CD4-positive, alpha-beta T cell (primary cell): ENCODE data around the gene TBP. TPM values are rescaled to one million over a fixed set of nuclear protein-coding genes. Genes with fewer than 3 reads are reported as not detected.

Experiments used
- ATAC-seq: fragments of 200-7000 bp; cut with Tn5 transposase; one replicate; pipeline ENCODE4 v1.10.0; 2022; ENCODE audit warnings: mild to moderate bottlenecking; ENCODE audit not compliant: poor library complexity
- CTCF ChIA-PET: fragments of 350-600 bp; sonication (Branson Sonifier 250); formaldehyde crosslinking; loops from one replicate; lab custom pipeline; 2021; ENCODE audit warnings: antibody characterized with exemption, inconsistent platforms; lab: Charles Lee
- POLR2A ChIA-PET: fragments of 350-600 bp; sonication (Branson Sonifier 250); formaldehyde crosslinking; loops from one replicate; lab custom pipeline; 2021; ENCODE audit warnings: antibody characterized with exemption, inconsistent platforms; lab: Charles Lee
- DNase-seq, 14 experiments: peaks; one replicate each; pipeline ENCODE4 v3.0.0-alpha.2; 2013 to 2020; ENCODE audit warnings: mixed read lengths in 2 of 14
- H3K27ac ChIP-seq, 2 donors: one replicate each; pipeline versions ENCODE4 v1.5.1 to v1.7.0; 2013; ENCODE audit warnings: low read length in 2 of 2, low read depth in 1 of 2, mild to moderate bottlenecking in 1 of 2
- H3K27me3 ChIP-seq, 2 experiments: 1 replicate in 1 of 2; 2 replicates in 1 of 2; pipeline versions ENCODE4 v1.6.1 to v1.7.0; 2013; ENCODE audit warnings: low read length in 2 of 2, control low read depth in 1 of 2, mild to moderate bottlenecking in 1 of 2, moderate library complexity in 1 of 2; ENCODE audit not compliant: insufficient read depth in 2 of 2, control insufficient read depth in 1 of 2
- H3K36me3 ChIP-seq: one replicate; pipeline ENCODE4 v1.6.1; 2013; ENCODE audit warnings: low read length, control low read depth; ENCODE audit not compliant: insufficient read depth
- H3K4me1 ChIP-seq: one replicate; pipeline ENCODE4 v1.6.1; 2013; ENCODE audit warnings: low read length, control low read depth; ENCODE audit not compliant: insufficient read depth
- H3K4me3 ChIP-seq: one replicate; pipeline ENCODE4 v1.5.1; 2013; ENCODE audit warnings: mild to moderate bottlenecking, low read length, moderate library complexity
- H3K9me3 ChIP-seq, 2 experiments: 1 replicate in 1 of 2; 2 replicates in 1 of 2; pipeline versions ENCODE4 v1.6.1 to v1.7.0; 2013; ENCODE audit warnings: low read length in 2 of 2, mild to moderate bottlenecking in 2 of 2, control low read depth in 1 of 2, moderate library complexity in 1 of 2; ENCODE audit not compliant: control insufficient read depth in 1 of 2, insufficient read depth in 1 of 2
- H3K27ac Mint-ChIP-seq: one replicate; pipeline ENCODE4 v1.8.0; 2020; ENCODE audit warnings: mixed read lengths
- H3K27me3 Mint-ChIP-seq: one replicate; pipeline ENCODE4 v1.8.0; 2021; ENCODE audit warnings: mixed read lengths
- H3K36me3 Mint-ChIP-seq: one replicate; pipeline ENCODE4 v1.8.0; 2021; ENCODE audit warnings: low read depth, mixed read lengths
- H3K4me1 Mint-ChIP-seq: one replicate; pipeline ENCODE4 v1.8.0; 2021; ENCODE audit warnings: low read depth, mixed read lengths
- H3K4me3 Mint-ChIP-seq: one replicate; pipeline ENCODE4 v1.8.0; 2020; ENCODE audit warnings: mild to moderate bottlenecking, mixed read lengths
- H3K9me3 Mint-ChIP-seq: one replicate; pipeline ENCODE4 v1.8.0; 2020; ENCODE audit warnings: mixed read lengths
- intact Hi-C, 2 experiments: fragments of 100-400 bp; cut with DNase I in 1 of 2; cut with micrococcal nuclease in 1 of 2; formaldehyde crosslinking; loops; one replicate each; pipeline versions ENCODE4 v1.15.1 to v1.9.0; 2023 to 2025; cut with DNase I, micrococcal nuclease
- polyA plus RNA-seq, 2 donors: library from polyadenylated mRNA; unstranded; fragments of 120-200 nt; gene quantifications; one replicate each; pipeline ENCODE4 v1.2.1, GENCODE V29; 2013
- total RNA-seq, 174 experiments: library from RNA in 2 of 174; stranded (reverse) in 2 of 174; gene quantifications; one replicate each; pipeline ENCODE4 v1.2.3 and lab custom pipeline; 2021 to 2026
- TF ChIP-seq, protein P1 (sequence below): fragments of 200-600 bp; IDR thresholded peaks from one replicate; pipeline ENCODE4 v1.8.0; 2022; ENCODE audit warnings: antibody characterized with exemption, mild to moderate bottlenecking

Gene TBP
- 10 to 100 TPM; 12.6 to 14.1 TPM for total RNA-seq
- 16.9 TPM for polyA plus RNA-seq (2013, experiment 1 of 2)
- 17.8 TPM for polyA plus RNA-seq (2013, experiment 2 of 2)
- total RNA-seq (lab: John Stamatoyannopoulos, UW): 13.3 to 39.5 (median 28.4) reads per million in 172 experiments

DNA sequence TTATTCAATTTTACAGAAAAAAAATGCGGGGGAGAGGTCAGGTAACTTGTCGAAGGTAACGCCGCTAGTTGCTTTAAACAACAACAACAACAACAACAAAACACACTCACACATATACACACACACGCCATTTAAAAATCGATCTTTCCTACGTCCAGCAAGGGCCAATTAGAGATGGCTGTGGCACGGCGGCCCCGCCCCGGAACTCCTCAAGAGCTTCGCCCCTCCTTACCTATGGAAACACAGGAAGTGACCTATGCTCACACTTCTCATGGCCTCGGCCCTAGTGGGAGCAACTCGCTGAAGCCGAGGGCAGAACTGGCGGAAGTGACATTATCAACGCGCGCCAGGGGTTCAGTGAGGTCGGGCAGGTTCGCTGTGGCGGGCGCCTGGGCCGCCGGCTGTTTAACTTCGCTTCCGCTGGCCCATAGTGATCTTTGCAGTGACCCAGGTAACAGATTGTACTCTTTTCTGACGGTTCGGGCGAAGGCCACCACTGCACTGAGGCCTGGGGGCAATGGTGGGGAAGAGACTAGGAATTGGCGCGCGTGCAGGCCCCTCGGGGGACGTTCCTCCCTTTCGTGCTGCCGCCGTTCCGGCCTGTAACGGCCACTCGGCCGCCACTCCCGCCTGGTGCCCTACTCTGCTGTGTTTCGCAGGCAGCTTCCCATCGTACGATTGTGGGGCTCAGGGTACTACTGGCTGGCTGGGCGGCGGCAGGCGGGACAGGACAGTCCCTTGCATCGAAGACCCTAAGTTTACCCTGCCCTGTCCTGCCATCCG lies at the start of gene TBP:
Gene TBP (plus strand): TSS at position 357 of the 783 bp plus-strand sequence. CDS start 2,661 bp downstream, outside the sequence.
- no peak within 1 kb of the TSS for H3K27ac Mint-ChIP-seq
- H3K27ac ChIP-seq: peak within 1 kb of the TSS; percentile 93
- peaks cover 32% of the 10 kb centered on the region for H3K36me3 ChIP-seq
- H3K9me3 Mint-ChIP-seq: no peaks in the 10 kb centered on the region
- peaks cover 35% of the 10 kb centered on the region for H3K36me3 Mint-ChIP-seq
- peaks cover 34% of the 10 kb centered on the region for H3K4me1 ChIP-seq
- DNase-seq: peak; percentile 91 to 99 (median 96)
- POLR2A ChIA-PET: interaction anchor here (0.6 to 3.8 kb wide), 18 partner anchors 8 to 852 kb away, joined by 3 to 100 read pairs (median 6); partner anchors contain the start of genes C6orf120, DYNLT2, ERMARD and PDCD2
- intact Hi-C loops: loop anchor here (1.0 to 10.0 kb wide), 5 partner anchors 29 to 1342 kb away; partner anchors contain the start of genes DYNLT2 (in 2 of the 2), ERMARD (in 2 of the 2), FAM120B (in 1 of the 2) and PHF10 (in 1 of the 2)
- H3K27me3 ChIP-seq: no peaks in the 10 kb centered on the region
- no peaks in the 10 kb centered on the region for H3K27me3 Mint-ChIP-seq
- TF ChIP-seq, protein P1, sequence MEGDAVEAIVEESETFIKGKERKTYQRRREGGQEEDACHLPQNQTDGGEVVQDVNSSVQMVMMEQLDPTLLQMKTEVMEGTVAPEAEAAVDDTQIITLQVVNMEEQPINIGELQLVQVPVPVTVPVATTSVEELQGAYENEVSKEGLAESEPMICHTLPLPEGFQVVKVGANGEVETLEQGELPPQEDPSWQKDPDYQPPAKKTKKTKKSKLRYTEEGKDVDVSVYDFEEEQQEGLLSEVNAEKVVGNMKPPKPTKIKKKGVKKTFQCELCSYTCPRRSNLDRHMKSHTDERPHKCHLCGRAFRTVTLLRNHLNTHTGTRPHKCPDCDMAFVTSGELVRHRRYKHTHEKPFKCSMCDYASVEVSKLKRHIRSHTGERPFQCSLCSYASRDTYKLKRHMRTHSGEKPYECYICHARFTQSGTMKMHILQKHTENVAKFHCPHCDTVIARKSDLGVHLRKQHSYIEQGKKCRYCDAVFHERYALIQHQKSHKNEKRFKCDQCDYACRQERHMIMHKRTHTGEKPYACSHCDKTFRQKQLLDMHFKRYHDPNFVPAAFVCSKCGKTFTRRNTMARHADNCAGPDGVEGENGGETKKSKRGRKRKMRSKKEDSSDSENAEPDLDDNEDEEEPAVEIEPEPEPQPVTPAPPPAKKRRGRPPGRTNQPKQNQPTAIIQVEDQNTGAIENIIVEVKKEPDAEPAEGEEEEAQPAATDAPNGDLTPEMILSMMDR: no peak
- H3K4me1 Mint-ChIP-seq: peaks cover 27% of the 10 kb centered on the region
- no peak within 1 kb of the TSS for H3K4me3 Mint-ChIP-seq
- no peaks in the 10 kb centered on the region for H3K9me3 ChIP-seq
- CTCF ChIA-PET: interaction anchor here (0.7 to 2.3 kb wide), 2 partner anchors 30 to 722 kb away, joined by 3 to 9 read pairs; partner anchors contain the start of gene PDCD2
- H3K4me3 ChIP-seq: peak within 1 kb of the TSS; percentile 96
- peak; percentile 90 for ATAC-seq

- no peaks in the 10 kb centered on the region for H3K36me3 ChIP-seq
- CTCF ChIA-PET: no interaction called here
- H3K27me3 ChIP-seq: peaks cover 19 to 22% of the 10 kb centered on the region in 2 experiments
- no peak for ATAC-seq
- no peaks in the 10 kb centered on the region for H3K4me1 Mint-ChIP-seq
- peaks cover 58% of the 10 kb centered on the region for H3K27me3 Mint-ChIP-seq
- peaks cover 6% of the 10 kb centered on the region for H3K9me3 Mint-ChIP-seq
- DNase-seq: no peak
- H3K4me3 Mint-ChIP-seq: no peak overlapping the region
- no peaks in the 10 kb centered on the region for H3K36me3 Mint-ChIP-seq
- POLR2A ChIA-PET: no interaction called here
- TF ChIP-seq, protein P1: no peak
- H3K27ac ChIP-seq: no peak overlapping the region
- H3K27ac Mint-ChIP-seq: no peak overlapping the region
- H3K4me1 ChIP-seq: no peaks in the 10 kb centered on the region
- H3K9me3 ChIP-seq: peaks cover 3 to 4% of the 10 kb centered on the region in 2 experiments
- intact Hi-C loops: no loop called here
- no peak overlapping the region for H3K4me3 ChIP-seq
Observed at GRCh38 chr6:170504479-170504878, 49.7 kb upstream of the TBP start.

- peaks cover 3 to 4% of the 10 kb centered on the region in 2 experiments for H3K9me3 ChIP-seq
- CTCF ChIA-PET: no interaction called here
- H3K27me3 ChIP-seq: peaks cover 12 to 18% of the 10 kb centered on the region in 2 experiments
- Mint-ChIP-seq H3K36me3 (no peaks in the 10 kb centered on the region), H3K9me3 (peaks cover 6% of the 10 kb centered on the region), H3K27ac (no peak overlapping the region), H3K4me1 (no peaks in the 10 kb centered on the region), H3K4me3 (no peak overlapping the region), H3K27me3 (peaks cover 54% of the 10 kb centered on the region)
- POLR2A ChIA-PET: no interaction called here
- H3K27ac ChIP-seq: no peak overlapping the region
- DNase-seq: no peak
- intact Hi-C loops: no loop called here
- H3K4me1 ChIP-seq: no peaks in the 10 kb centered on the region
- TF ChIP-seq, protein P1: no peak
- H3K4me3 ChIP-seq: no peak overlapping the region
- H3K36me3 ChIP-seq: no peaks in the 10 kb centered on the region
- no peak for ATAC-seq
Observed at GRCh38 chr6:170505306-170505705, 48.9 kb upstream of the TBP start.
